ENCODE measurements around the gene PPP1R9A. TPM values are rescaled to one million over a fixed set of nuclear protein-coding genes. Genes with fewer than 3 reads are reported as not detected.

Gene PPP1R9A
- total RNA-seq, 4 donors from 2014 or later, result 4.7 to 23.9 (median 11.8) TPM

GRCh38 chr7:95054386-95054785 is 147.0 kb downstream of the PPP1R9A start:
- no peak overlapping the region for H3K4me3 ChIP-seq
- no peak for DNase-seq
- no peak overlapping the region for H3K27ac ChIP-seq
- no peaks in the 10 kb centered on the region for H3K27me3 ChIP-seq
- H3K4me1 ChIP-seq, result no peaks in the 10 kb centered on the region
- H3K36me3 ChIP-seq, result no peaks in the 10 kb centered on the region
- TF ChIP-seq, protein P1, sequence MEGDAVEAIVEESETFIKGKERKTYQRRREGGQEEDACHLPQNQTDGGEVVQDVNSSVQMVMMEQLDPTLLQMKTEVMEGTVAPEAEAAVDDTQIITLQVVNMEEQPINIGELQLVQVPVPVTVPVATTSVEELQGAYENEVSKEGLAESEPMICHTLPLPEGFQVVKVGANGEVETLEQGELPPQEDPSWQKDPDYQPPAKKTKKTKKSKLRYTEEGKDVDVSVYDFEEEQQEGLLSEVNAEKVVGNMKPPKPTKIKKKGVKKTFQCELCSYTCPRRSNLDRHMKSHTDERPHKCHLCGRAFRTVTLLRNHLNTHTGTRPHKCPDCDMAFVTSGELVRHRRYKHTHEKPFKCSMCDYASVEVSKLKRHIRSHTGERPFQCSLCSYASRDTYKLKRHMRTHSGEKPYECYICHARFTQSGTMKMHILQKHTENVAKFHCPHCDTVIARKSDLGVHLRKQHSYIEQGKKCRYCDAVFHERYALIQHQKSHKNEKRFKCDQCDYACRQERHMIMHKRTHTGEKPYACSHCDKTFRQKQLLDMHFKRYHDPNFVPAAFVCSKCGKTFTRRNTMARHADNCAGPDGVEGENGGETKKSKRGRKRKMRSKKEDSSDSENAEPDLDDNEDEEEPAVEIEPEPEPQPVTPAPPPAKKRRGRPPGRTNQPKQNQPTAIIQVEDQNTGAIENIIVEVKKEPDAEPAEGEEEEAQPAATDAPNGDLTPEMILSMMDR (IDR thresholded peaks at IDR 0.05), result no peak
- no peak for TF ChIP-seq POLR2A (IDR thresholded peaks at IDR 0.05)
- H3K9me3 ChIP-seq, result no peaks in the 10 kb centered on the region

GRCh38 chr7:95055295-95055694 is 147.9 kb downstream of the PPP1R9A start:
- TF ChIP-seq POLR2A (IDR thresholded peaks at IDR 0.05), result no peak
- TF ChIP-seq, protein P1 (IDR thresholded peaks at IDR 0.05), result no peak
- Histone ChIP-seq H3K27me3 (no peaks in the 10 kb centered on the region), H3K4me1 (no peaks in the 10 kb centered on the region), H3K36me3 (no peaks in the 10 kb centered on the region), H3K27ac (no peak overlapping the region), H3K9me3 (no peaks in the 10 kb centered on the region), H3K4me3 (no peak overlapping the region)
- no peak for DNase-seq

GRCh38 chr7:95056107-95056739 is 148.8 kb downstream of the PPP1R9A start:
- Histone ChIP-seq H3K9me3 (no peaks in the 10 kb centered on the region), H3K36me3 (no peaks in the 10 kb centered on the region), H3K27ac (no peak overlapping the region), H3K4me3 (no peak overlapping the region), H3K4me1 (no peaks in the 10 kb centered on the region), H3K27me3 (no peaks in the 10 kb centered on the region)
- TF ChIP-seq, protein P1 (IDR thresholded peaks at IDR 0.05), result no peak
- TF ChIP-seq POLR2A (IDR thresholded peaks at IDR 0.05), result no peak
- DNase-seq, result no peak

GRCh38 chr7:95056901-95057300 is 149.5 kb downstream of the PPP1R9A start:
- Histone ChIP-seq H3K27ac (no peak overlapping the region), H3K36me3 (no peaks in the 10 kb centered on the region), H3K4me3 (no peak overlapping the region), H3K4me1 (no peaks in the 10 kb centered on the region), H3K9me3 (no peaks in the 10 kb centered on the region), H3K27me3 (no peaks in the 10 kb centered on the region)
- no peak for TF ChIP-seq POLR2A (IDR thresholded peaks at IDR 0.05)
- TF ChIP-seq, protein P1 (IDR thresholded peaks at IDR 0.05), result no peak
- no peak for DNase-seq

- H3K27ac ChIP-seq, result peak overlapping the region in 1 of 4 donors; percentile 13
- H3K9me3 ChIP-seq, result no peaks in the 10 kb centered on the region
- H3K4me3 ChIP-seq, result no peak overlapping the region
- H3K27me3 ChIP-seq, result no peaks in the 10 kb centered on the region
- no peak for DNase-seq
- H3K36me3 ChIP-seq, result no peaks in the 10 kb centered on the region
- TF ChIP-seq, protein P1 (IDR thresholded peaks at IDR 0.05), result no peak
- TF ChIP-seq POLR2A (IDR thresholded peaks at IDR 0.05), result no peak
- H3K4me1 ChIP-seq, result no peaks in the 10 kb centered on the region
These were observed 152.5 kb downstream of the PPP1R9A start for GRCh38 chr7:95059842-95060313.

Data from Peyer's patch (tissue), 4 donors.